Measurements from ENCODE around the gene TMEM170A.

GRCh38 chr16:75452464-75453190 lies 11.9 kb downstream of the TMEM170A start:
- TF ChIP-seq EZH2phosphoT487 (conservative IDR thresholded peaks at IDR 0.05; ENCODE audit: low read length) (no peak), CTCF (IDR thresholded peaks at IDR 0.05; ENCODE audit: insufficient read depth, low read length, poor library complexity, severe bottlenecking) (no peak)
